Stimulated activated CD8-positive, alpha-beta memory T cell treated with anti-CD3 and anti-CD28 coated beads, Interleukin-4, amount 100 ng/mL, for 4 hours (primary cell): ENCODE measurements around the gene SCAPER.

Source experiments
- DNase-seq, 2 donors: peaks; one replicate each; pipeline ENCODE4 v3.0.0-alpha.2; 2020; ENCODE audit warnings: low read depth in 2 of 2, low spot score in 1 of 2

The SCAPER gene

DNA sequence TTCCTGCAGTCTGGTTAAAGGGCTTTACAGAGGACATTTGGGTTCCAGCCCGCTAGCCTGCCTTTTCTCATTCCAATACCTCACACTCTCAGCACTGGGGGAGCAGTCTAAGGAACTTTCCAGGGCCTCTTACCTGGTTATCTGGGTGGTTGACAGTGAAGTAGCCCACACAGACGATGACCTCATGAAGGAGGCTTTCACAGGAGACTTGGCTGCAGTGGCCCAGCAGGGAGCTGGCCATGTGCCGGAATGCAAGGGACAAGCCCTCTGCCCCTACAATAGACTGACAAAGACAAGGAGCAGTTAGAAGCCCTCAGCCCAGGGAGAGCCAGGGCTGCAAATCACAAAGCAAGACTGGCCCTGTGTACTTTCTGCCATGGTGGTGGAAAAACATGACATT, 529.1 kb downstream of the SCAPER start:
- no peak for DNase-seq

DNA sequence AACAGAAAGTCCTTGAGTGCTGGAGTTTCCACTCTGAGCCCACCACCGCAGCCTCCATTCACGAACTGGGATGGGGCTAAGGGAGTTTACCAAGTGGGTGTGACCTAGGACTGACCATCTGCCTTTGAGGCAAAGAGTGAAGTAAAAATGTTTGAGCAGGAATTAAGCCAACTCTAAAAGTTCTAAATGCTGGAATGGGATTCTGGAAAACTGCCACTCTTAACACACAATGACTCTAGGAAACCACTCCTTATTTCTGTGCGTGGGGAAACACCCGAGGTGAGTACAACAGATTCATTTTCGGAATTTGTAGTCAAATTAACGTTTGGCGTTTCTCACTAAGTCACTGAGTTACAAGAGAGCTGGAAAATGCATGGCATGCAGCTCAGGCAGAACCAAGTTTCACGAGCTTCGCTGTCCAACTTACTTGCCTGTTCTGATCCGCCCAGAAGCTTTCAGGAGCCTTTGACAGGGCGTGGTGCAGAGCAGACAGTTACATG, 537.0 kb downstream of the SCAPER start:
- no peak for DNase-seq

DNA sequence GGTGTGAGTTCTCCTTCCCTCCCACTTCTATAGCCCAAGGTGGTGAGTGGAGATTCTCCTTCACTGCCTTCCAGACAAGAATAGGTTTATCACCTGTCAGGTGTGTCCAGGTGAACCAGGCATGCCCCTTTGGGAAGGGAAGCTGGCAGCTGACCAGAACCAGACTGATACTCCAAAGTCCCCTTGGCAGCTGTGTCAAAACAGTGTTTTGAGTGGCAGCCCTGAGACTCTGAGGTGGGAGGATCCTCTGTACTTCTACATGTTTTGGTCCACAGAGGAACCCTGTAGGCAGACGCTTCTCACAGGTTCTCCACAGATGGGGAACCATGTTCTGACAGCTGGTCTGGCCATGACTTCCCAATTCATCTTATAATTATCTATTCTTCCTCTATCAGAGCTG, 538.4 kb downstream of the SCAPER start:
- DNase-seq = no peak

DNA sequence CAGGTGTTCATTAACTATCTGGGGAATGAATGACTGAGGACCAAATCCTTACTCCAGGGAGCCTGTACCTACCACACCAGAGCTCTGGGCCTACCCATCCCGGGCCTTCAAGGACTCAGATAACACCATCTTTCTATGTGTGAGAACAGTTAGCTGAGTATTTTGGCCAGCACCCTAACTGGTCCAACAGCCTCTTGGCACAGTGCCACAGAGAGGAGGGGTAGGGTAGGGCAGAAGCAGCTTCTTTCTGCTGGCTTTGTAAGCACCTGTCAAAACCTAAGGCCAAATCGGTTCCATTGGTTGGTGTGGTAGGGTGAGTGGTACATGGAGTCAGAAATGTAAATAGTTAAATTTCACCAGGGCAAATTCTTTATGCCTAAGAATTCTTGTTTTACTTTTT, 541.9 kb downstream of the SCAPER start:
- DNase-seq = no peak

DNA sequence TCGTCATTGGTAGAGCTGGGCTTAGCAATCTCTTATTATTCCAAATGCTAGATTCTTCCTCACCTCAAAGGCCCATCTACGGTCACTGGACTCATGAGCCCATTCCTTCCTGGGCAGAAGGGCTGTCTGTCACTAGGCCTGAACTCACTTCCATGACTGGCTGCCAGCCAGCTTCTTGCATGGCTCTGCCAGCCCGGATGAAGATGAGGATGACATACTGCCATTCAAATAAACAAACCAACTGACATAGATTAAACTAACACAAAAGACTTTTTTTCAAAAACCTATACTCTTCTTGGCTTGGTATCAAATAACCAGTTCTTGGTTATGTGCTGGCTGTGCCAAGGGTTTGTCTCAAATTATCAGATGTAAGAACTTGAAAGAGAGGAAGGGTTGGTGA, 544.7 kb downstream of the SCAPER start:
- no peak for DNase-seq

DNA sequence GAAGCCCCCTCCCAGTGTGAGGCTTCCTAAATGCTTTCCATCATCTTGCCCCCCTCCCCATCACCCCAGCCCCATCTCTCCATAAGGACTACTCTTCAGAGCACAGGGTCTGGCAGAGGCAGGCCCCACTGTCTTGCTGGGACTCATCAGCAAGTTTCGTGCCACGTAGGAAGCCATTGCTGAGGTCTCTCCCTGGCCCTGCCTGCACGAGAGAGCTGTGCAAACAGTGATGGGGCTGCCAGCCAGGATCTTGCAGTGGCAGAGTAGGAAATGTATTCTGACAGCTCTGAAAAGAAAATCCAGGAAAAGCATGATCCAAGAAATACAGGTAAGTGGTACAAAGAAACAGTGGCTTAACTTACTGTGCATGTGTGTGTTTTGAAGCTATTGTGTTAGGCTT, 546.0 kb downstream of the SCAPER start:
- DNase-seq = no peak

DNA sequence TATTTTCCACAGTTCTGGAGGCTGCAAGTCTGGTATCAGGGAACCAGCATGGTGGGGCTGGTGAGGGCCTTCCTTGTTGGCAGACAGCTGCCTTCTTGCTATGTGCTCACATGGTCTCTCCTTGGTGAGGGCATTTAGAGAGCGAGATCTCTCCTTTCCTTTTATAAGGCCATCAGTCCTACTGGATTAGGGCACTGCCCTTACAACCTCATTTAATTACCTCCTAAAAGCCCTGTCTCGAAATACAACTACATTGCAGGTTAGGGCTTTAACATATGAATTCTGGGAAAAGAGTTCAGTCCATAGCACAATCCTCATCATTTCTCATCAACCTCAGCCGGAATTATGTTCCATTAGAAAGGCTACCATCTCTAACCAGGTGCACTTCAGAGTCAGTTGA, 546.7 kb downstream of the SCAPER start:
- DNase-seq = no peak

DNA sequence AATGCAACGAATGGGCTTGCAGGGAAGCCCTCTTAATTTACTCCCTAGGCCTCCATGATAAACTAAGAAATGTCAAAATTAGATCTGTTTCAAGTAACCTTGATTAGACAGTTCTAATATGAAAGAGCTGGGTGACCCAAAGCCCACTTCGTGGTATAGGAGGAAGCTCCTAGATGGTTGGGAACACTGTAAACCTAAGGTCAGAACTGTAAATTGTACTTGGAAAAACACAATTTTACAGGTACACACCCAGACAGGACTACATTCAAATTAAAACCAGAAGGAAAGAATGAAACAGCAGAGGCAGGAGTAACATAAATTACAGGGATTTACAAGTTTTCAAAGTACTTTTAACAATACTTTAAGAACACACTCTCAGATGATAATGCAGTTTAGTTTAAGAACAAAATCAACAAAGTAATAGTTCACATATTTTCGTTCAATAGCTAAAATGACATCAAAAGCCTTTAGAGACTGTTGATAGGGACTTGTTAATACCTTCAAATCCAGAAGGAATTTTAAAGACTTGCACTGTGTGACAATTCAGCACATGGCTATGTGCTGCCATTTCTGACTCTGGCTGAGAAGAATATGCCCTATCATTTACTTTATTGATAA, 550.2 kb downstream of the SCAPER start:
- DNase-seq = no peak

DNA sequence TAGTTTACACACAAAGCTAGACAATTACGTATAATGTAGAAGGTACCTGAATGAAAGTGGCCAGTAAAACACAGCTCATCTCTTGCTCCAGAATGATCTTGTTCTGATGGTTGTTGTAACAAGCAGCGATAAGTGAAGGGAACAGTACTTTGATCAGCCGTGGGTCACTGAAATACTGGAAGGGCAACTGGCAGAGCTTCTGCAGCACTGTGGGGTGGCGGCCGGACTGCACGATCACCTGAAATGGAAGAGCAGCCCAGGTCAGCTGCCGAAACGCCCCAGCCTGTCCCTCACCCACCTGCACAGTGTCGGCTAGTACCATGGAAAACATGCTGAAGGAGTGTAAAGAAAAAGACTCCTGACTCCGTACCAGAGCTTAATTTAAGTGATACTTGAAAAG, 551.2 kb downstream of the SCAPER start:
- no peak for DNase-seq

DNA sequence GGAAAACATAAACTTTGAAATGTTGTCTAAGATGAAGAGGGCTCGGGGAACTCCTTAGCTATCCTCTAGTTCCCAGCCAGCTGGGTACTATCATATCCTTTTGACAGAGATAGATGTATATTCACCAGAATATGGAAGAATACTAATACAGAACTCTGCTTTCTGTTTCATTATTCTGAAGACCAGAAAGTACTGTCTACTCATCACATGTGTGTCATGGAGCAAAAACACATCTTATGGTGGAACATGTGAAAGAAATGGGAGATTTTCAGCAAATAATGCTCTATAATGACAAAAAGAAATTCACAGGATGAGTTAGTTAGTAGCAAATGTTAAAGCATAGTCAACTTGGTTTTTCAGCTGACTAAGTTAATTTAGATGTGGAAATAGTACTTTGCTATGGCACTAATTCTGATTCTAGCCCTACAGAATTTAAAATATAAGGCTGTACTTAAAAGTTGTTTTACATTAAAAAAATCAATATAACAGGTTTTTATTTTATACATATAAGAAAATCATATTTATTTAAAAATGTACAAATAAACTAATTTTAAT, 552.0 kb downstream of the SCAPER start:
- no peak for DNase-seq

DNA sequence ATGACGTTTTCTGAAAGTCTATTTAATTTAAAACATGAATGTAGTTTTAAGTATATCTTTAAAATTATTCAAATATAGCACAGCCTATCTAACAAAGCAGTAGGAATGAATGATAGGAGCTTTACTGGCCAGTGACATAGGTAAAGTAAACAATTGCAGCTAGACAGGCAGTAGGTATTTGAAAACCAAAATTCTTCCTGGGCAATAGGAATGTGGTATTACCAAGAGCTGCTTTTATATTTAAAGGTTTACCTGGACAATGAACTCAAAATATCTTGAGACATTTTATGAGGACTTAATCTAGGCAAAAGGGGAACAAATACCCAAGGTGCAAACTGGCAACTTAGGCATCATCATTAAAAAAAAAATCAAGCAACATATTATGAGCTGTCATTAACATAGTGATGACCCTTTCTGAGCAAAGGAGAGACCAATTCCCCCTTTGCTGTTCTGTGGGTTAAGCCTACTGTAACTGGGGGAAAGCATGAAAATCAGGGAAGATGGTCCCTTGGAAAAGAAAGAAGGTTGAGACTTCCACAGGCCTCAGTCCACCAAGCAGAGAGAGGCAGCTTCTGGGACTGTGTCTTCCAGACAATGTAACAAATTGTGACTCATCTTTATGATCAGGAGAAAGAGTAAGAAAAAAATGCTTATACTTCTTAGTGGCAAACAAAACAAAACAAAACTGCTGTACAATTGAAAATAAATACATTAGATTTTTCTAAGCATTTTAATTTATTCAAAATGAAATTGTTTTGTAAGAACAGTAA, 555.7 kb downstream of the SCAPER start:
- no peak for DNase-seq

DNA sequence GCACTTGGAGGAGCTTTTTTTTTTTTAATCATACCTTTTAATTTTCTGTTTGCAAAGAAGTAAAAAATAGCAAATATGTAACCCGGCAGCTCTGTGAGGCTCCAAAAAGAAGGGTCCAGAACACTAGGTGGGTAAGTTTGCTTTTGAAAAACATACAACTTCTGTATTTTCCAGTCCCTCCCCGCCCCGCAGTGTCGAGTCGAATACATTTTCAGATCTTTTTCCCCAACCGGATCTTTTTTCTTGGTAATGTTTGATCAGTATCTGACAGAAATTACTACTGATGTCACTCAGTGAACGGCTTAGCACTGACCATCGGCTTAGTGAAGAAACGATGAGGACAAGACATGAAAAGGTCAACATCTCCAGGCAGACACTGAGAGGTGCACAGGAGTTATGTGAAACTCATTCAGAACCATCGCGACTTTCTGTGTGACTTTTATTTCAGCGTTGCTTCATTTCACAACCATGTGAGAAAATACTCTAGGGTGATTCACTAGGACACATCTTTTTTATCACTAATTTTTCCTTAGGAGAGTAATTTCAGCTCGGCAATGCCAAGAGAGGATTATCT, 557.6 kb downstream of the SCAPER start:
- DNase-seq = no peak

DNA sequence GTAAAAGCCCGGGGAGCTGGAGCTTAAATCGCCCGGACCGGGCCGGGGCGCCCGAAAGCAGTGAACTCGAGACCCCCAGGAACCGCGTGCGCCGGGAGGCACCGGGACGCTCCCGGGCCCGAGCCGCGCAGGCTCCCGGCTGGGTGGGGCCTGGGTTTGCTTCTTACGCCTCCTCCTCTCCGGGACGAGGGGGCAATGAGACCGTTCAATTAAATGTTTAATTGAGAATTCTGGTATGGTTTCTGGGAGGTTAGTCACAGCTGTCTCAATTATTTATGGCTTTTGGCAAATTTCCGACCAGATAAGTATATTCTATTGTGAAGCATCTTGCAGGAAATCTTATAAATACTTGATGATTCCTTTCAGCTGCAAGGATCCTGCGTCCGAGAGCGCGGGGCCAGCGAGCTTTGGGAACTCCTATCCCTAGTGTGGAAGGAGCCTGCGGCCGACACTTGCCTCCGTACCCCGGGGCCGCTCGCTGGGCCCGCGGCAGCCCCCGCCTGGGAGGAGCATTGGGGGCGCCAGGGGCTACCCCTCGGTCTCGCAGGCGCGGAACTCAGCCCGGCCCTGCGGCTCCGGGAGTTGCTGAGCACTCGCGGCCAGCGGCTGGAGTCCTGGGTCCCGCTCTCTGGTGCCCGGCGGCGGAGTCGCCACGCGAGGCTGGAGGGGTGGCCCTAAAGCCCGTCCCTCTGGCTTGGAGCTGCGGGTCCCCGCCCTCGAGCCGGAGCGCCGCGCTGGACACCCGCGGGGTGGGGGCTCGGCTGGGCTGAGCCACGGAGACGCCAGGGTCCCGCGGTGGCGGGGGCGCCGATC, 558.3 kb downstream of the SCAPER start:
- no peak for DNase-seq

DNA sequence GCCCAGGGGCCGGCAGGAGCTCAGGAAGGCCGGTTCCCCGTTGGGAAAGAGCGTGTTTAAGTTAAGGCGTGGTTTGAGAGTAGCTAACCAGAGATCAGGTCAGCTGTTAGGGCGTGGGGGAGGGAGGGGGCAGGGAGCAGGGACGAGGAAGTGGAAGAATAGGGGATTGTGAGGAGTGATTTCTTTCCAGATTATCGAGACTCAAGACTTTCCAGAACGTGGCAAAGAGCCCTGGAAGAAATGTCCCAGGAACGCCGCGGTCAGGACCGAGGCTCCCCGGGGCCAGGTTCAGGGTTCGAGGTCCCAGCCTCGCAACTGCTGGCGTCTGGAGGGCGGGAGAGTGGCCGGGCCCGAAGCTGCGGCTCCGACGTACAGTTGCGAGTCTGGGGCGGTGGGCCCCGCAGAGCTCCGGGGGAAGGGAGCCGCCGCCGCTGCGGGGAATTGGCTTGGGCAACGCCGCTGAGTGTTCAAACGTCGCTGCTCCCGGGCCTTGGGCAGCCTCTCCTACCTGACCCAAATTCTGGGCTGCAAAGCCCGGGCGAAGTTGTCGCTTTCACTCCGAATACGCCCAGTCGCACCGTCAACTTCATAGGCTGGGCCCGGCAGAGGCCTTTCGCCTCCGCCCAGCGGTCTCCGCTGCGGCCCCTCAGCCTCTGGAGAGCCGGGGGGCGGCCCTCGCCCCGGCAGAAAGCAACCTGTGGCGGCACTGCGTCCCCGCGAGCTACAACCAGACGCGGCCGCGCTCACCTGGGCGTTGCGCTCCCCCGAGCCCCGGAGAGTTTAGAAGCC, 559.1 kb downstream of the SCAPER start:
- no peak for DNase-seq

DNA sequence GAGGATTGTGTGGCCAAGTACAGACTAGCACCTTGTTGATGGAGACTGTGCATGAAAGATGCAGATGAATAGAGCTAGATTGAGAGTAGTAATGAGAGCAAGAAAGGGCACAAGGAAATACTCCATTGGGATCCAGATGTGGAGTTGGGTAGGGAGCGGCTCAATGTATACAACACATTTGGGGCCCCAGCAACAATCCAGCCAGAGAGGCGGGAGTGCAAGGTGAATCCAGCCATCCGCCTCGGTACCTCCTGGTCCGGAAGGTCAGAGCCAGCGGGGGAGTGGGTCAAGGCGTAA, 559.6 kb downstream of the SCAPER start:
- DNase-seq = no peak

DNA sequence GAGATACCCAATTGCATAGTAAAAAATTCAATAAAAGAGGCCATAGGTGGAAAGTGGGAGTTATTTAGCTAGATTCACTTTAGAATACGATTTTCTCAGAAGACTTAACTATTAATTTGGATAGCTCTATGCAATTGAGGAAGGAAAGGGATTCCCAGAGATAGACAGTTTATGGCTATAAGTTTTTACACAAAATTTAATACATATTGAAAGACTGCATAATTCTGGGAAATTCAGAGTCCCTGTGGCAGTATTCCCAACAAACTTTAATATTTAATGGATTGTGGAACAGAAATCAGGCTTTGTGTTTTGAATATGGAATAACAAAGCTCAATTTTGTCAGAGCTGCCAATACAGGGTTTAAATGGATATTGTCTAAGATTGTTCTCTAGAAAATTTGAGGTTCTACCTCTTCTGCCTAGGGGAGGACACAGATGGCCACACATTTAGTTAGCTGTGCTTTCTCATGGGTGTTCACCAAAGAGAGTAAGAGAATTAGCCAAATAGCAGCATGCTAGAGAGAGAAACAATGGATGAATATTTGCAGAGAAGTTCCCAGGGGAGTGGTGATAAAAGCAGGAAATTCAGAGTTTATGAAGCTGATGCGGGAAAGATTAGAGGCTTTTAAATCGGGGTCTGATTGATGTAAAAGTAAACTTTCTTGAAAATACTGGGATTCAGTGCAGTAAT, 560.1 kb downstream of the SCAPER start:
- no peak for DNase-seq

DNA sequence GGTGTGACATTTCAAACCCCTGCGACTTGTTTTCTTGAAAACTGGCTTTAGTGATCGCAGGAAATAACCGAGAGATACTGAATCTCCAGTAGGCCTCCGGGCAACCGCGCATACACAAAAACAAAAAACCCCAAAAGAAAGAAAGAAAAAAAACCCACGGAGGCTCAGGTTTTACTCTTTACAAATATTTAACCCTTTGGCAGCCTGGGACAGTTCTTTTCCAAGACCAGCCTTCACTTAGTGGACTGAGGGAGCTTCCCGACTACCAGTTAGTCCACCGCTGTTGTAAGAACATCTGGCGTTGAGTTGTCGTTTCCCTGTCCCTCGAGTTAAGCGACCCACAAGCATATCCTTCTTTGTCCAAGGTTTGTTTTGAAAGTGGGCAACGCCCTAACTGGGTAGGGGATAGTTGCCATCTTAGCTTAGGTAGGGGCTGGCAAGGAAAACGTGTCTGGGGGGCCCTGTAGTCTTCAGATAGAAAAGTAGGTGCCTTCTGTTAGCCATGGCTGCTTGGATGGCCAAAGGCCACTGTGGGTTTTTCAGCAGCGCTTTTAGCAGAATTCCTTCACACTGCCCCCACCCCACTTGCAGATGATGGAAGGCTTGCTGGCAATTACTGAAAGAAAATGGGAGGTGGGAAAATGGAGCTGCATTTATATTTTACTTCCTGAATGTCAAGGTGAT, 561.7 kb downstream of the SCAPER start:
- DNase-seq = no peak

DNA sequence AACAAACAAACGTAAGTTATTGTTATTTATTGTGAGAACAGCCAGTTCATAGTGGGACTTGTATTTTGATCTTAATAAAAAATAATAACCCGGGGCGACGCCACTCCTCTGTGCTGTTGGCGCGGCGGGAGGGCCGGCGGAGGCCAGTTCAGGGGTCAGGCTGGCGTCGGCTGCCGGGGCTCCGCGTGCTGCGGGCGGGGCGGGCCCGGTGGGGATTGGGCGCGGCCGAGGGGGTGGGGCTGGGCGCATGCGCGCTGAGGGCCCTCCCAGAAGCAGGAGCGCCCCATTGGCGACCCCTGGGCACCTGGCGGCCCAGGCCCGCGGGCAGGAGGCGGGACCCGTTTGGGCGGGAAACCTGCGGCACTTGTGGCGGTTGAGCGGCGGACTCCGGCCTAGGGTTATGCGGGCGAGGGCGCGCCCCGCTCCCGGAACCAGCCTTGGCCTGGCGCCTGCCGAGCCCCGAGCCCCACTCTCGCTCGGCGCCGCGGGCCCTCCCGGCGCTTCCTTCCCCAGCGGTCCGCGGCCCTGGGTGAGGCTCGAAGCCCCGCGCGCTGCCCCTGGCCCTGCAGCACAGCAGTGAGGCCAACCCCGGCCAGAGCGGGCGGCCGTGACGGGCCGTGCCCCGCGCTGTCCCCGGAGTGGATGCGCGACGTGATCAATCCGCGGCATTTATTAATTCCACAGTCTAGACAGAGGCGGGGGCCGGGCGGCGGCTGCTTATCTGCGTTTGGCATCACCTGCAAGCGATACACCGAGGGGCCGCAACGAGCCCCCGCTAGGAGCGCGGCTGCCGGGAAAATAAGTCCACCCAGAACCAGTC, 562.5 kb downstream of the SCAPER start:
- no peak for DNase-seq

DNA sequence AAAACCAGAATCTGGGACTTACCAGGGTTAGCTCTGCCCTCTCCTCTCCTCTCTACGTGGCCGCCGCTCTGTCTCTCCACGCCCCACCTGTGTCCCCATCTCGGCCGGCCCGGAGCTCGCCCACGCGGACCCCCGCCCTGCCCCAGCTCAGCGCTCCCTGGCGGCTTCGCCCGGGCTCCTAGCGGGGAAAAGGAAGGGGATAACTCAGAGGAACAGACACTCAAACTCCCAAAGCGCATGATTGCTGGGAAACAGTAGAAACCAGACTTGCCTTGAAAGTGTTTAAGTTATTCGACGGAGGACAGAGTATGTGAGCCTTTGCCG, 563.1 kb downstream of the SCAPER start:
- DNase-seq = no peak
